ENCODE data around the gene AGAP1. TPM values are rescaled to one million over a fixed set of nuclear protein-coding genes. Genes with fewer than 3 reads are reported as not detected.

Gene AGAP1
- total and polyA plus RNA-seq, 11 donors = 5.9 to 21.6 (median 18.9) TPM

DNA sequence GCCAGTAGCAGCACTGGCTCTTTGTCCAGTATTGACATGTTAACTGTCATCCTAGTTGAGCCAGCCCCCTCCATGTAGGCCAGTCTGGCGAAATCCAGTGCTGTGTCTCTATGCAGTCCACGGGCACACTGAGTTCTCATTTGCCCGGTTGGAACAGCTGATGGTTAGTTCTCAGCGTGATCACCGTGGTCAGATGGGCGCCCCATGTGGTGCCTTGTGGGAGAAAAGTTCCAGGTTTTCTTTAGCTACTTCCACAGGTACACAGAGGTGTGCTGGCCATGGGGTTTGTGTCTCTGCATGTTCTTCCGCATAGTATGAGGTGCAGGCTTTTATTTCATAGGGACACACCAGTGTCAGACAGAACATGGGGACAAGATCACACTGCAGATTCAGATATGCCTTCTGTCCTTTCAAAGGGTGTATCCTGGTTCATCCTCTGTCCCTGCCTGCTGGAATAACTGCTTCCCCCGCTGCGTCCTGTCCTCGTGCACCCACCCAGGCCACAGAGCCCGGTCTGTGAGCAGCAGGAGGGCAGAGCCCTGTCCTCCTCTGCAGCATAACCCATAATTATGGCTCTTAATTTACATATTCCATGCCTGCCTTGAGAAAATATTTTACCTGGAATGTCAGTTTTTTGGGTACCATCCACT, 340.3 kb downstream of the AGAP1 start:
- H3K9me3 ChIP-seq = no peaks in the 10 kb centered on the region
- ATAC-seq (no peak), DNase-seq (no peak)
- H3K4me1 ChIP-seq = no peaks in the 10 kb centered on the region
- peaks cover 0 to 3% (median 0%) of the 10 kb centered on the region in 9 donors for H3K36me3 ChIP-seq
- no peak overlapping the region for H3K27ac ChIP-seq
- no peak overlapping the region for H3K4me3 ChIP-seq
- TF ChIP-seq, protein P1, sequence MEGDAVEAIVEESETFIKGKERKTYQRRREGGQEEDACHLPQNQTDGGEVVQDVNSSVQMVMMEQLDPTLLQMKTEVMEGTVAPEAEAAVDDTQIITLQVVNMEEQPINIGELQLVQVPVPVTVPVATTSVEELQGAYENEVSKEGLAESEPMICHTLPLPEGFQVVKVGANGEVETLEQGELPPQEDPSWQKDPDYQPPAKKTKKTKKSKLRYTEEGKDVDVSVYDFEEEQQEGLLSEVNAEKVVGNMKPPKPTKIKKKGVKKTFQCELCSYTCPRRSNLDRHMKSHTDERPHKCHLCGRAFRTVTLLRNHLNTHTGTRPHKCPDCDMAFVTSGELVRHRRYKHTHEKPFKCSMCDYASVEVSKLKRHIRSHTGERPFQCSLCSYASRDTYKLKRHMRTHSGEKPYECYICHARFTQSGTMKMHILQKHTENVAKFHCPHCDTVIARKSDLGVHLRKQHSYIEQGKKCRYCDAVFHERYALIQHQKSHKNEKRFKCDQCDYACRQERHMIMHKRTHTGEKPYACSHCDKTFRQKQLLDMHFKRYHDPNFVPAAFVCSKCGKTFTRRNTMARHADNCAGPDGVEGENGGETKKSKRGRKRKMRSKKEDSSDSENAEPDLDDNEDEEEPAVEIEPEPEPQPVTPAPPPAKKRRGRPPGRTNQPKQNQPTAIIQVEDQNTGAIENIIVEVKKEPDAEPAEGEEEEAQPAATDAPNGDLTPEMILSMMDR (IDR thresholded peaks at IDR 0.05) = no peak
- no peak for TF ChIP-seq POLR2A (IDR thresholded peaks at IDR 0.05)
- WGBS, 4 donors = 94 to 95% (median 94%) methylated on average over 11 of the region's 11 CpGs
- intact Hi-C loops (cut with DNase I) = no loop called here
- H3K27me3 ChIP-seq = no peaks in the 10 kb centered on the region

- Histone ChIP-seq H3K27me3 (no peaks in the 10 kb centered on the region), H3K27ac (no peak overlapping the region), H3K4me1 (no peaks in the 10 kb centered on the region), H3K9me3 (no peaks in the 10 kb centered on the region), H3K36me3 (peaks cover 0 to 3% (median 0%) of the 10 kb centered on the region in 9 donors), H3K4me3 (no peak overlapping the region)
- 95 to 97% (median 97%) methylated on average over 16 of the region's 16 CpGs for WGBS, 4 donors
- no peak for DNase-seq
- TF ChIP-seq, protein P1 (IDR thresholded peaks at IDR 0.05) = no peak
- TF ChIP-seq POLR2A (IDR thresholded peaks at IDR 0.05) = no peak
- ATAC-seq = no peak
- intact Hi-C loops (cut with DNase I) = no loop called here
Observed at GRCh38 chr2:235834781-235835180, 340.9 kb downstream of the AGAP1 start.

DNA sequence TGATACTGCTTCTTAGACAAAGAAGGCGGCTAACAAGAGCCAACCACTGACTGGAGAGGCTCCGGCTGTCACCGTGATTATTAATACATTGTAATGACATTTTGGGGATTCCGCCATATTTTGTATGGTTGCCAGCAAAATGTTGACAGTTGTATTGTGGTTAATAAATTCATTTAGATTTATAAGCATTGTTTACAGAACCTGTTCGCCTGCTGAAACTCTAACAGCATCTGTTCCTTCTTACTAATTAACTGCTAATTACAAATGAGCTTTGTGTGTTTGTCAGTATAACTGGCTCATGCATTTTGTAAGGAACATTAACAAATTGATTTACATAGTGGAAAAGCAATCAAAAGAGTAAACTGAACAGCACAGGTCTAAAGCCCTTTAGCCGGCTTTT, 342.0 kb downstream of the AGAP1 start:
- Histone ChIP-seq H3K27ac (no peak overlapping the region), H3K4me1 (no peaks in the 10 kb centered on the region), H3K4me3 (no peak overlapping the region), H3K36me3 (peaks cover 0 to 3% (median 0%) of the 10 kb centered on the region in 9 donors), H3K27me3 (no peaks in the 10 kb centered on the region), H3K9me3 (no peaks in the 10 kb centered on the region)
- TF ChIP-seq, protein P1 (IDR thresholded peaks at IDR 0.05) = no peak
- no peak for TF ChIP-seq POLR2A (IDR thresholded peaks at IDR 0.05)
- ATAC-seq (no peak), DNase-seq (no peak)
- WGBS, 4 donors = 94 to 98% (median 96%) methylated on average over 6 of the region's 6 CpGs
- intact Hi-C loops (cut with DNase I) = no loop called here

DNA sequence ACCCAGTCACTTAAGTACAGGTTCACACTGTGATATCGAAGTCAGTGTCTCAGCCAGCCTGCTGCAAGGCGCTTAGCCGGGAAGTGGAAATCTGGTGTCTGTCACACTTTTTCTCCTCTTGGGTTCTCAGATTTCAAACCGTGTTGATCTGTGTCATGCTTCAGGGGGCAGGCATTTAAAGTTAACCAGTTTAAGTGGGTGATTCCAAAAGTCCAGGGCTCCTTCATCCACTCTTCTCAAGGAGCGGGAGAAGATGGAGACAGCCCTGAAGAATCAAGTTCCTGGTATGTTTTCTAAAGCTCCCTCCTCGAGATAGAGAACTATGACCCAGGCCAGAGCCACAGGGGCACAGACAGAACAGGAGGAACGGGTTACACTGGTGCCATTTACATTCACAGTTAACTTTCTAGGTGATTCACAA, 342.7 kb downstream of the AGAP1 start:
- H3K36me3 ChIP-seq = peaks cover 0 to 3% (median 0%) of the 10 kb centered on the region in 9 donors
- no peak for TF ChIP-seq POLR2A (IDR thresholded peaks at IDR 0.05)
- TF ChIP-seq, protein P1 (IDR thresholded peaks at IDR 0.05) = no peak
- intact Hi-C loops (cut with DNase I) = no loop called here
- 69 to 83% (median 76%) methylated on average over 7 of the region's 7 CpGs for WGBS, 4 donors
- H3K27ac ChIP-seq = no peak overlapping the region
- H3K4me1 ChIP-seq = no peaks in the 10 kb centered on the region
- no peaks in the 10 kb centered on the region for H3K9me3 ChIP-seq
- ATAC-seq (no peak), DNase-seq (no peak)
- H3K27me3 ChIP-seq = no peaks in the 10 kb centered on the region
- no peak overlapping the region for H3K4me3 ChIP-seq

Measured in heart left ventricle (tissue), 16 donors.